HEK293 (cell line): ENCODE measurements around the gene GABRD.
A peak's percentile ranks its signal among the peaks of the same experiment; 100 is the strongest.

Experiments used
- CTCF ChIA-PET: fragments of 350-600 bp; formaldehyde crosslinking; extraction: SDS; loops from one replicate; lab custom pipeline; 2021; ENCODE audit warnings: antibody characterized with exemption; lab: Yijun Ruan, JAX
- POLR2A ChIA-PET: fragments of 300-600 bp; formaldehyde crosslinking; extraction: SDS; loops from one replicate; lab custom pipeline; 2020; ENCODE audit warnings: antibody characterized with exemption, inconsistent platforms; lab: Yijun Ruan, JAX
- H3K27ac ChIP-seq: fragments of 200-500 bp; sonication (Bioruptor generic); 2 replicates; pipeline ENCODE4 v1.5.1; 2014; ENCODE audit warnings: low read depth, low read length, control low read depth, inconsistent platforms; ENCODE audit errors: extremely low read depth
- H3K36me3 ChIP-seq, 2 experiments: fragments of 200-500 bp in 1 of 2; sonication (Bioruptor generic) in 1 of 2; 1 replicate in 1 of 2; 2 replicates in 1 of 2; pipeline ENCODE4 v1.5.1; 2014 to 2017; ENCODE audit warnings: inconsistent platforms in 2 of 2, low read length in 2 of 2; ENCODE audit not compliant: control insufficient read depth in 2 of 2, insufficient read depth in 1 of 2
- H3K4me1 ChIP-seq: fragments of 200-500 bp; sonication (Bioruptor generic); 2 replicates; pipeline ENCODE4 v1.5.1; 2014; ENCODE audit warnings: mild to moderate bottlenecking, low read length, inconsistent platforms; ENCODE audit not compliant: control insufficient read depth, insufficient read depth
- H3K4me3 ChIP-seq: 2 replicates; pipeline ENCODE4 v1.5.1; 2011; ENCODE audit warnings: low read depth, mild to moderate bottlenecking, control low read depth, low read length, moderate library complexity
- H3K9me3 ChIP-seq: fragments of 200-500 bp; sonication (Bioruptor generic); 2 replicates; pipeline ENCODE4 v1.5.1; 2014; ENCODE audit warnings: low read depth, low read length, inconsistent platforms; ENCODE audit not compliant: control insufficient read depth, insufficient read depth
- KLF1 ChIP-seq: fragments of 450-650 bp; formaldehyde crosslinking; IDR thresholded peaks from 2 replicates; pipeline ENCODE4 v1.5.1; 2016; ENCODE audit warnings: missing biosample characterization, missing genetic modification characterization
- OSR2 ChIP-seq: fragments of 450-650 bp; formaldehyde crosslinking; IDR thresholded peaks from 2 replicates; pipeline ENCODE4 v1.5.1; 2016; ENCODE audit warnings: missing biosample characterization, missing genetic modification characterization
- REPIN1 ChIP-seq: fragments of 450-650 bp; formaldehyde crosslinking; IDR thresholded peaks from 2 replicates; pipeline ENCODE4 v1.5.1; 2017; ENCODE audit warnings: missing biosample characterization, missing genetic modification characterization, low read depth
- SCRT1 ChIP-seq: fragments of 450-650 bp; formaldehyde crosslinking; IDR thresholded peaks from 2 replicates; pipeline ENCODE4 v1.5.1; 2016; ENCODE audit warnings: missing biosample characterization, missing genetic modification characterization, borderline replicate concordance
- SP3 ChIP-seq: fragments of 450-650 bp; formaldehyde crosslinking; IDR thresholded peaks from 2 replicates; pipeline ENCODE4 v1.5.1; 2016; ENCODE audit warnings: missing biosample characterization, missing genetic modification characterization
- YY2 ChIP-seq: fragments of 450-650 bp; formaldehyde crosslinking; IDR thresholded peaks from 2 replicates; pipeline ENCODE4 v1.5.1; 2016; ENCODE audit warnings: missing biosample characterization, missing genetic modification characterization
- ZBTB20 ChIP-seq: fragments of 450-650 bp; formaldehyde crosslinking; IDR thresholded peaks from 2 replicates; pipeline ENCODE4 v1.5.1; 2016; ENCODE audit warnings: missing biosample characterization, missing genetic modification characterization
- ZBTB8A ChIP-seq: fragments of 450-650 bp; formaldehyde crosslinking; IDR thresholded peaks from 2 replicates; pipeline ENCODE4 v1.5.1; 2016; ENCODE audit warnings: missing biosample characterization, missing genetic modification characterization
- ZNF169 ChIP-seq: fragments of 450-650 bp; formaldehyde crosslinking; IDR thresholded peaks from 2 replicates; pipeline ENCODE4 v1.5.1; 2016; ENCODE audit warnings: missing biosample characterization, missing genetic modification characterization
- ZNF202 ChIP-seq: fragments of 450-650 bp; formaldehyde crosslinking; IDR thresholded peaks from 2 replicates; pipeline ENCODE4 v1.5.1; 2016; ENCODE audit warnings: missing biosample characterization, missing genetic modification characterization, borderline replicate concordance
- ZNF223 ChIP-seq: fragments of 450-650 bp; formaldehyde crosslinking; IDR thresholded peaks from 2 replicates; pipeline ENCODE4 v1.5.1; 2016; ENCODE audit warnings: missing biosample characterization, missing genetic modification characterization
- ZNF248 ChIP-seq: fragments of 450-650 bp; formaldehyde crosslinking; IDR thresholded peaks from 2 replicates; pipeline ENCODE4 v1.5.1; 2017; ENCODE audit warnings: missing biosample characterization, missing genetic modification characterization
- ZNF335 ChIP-seq: fragments of 450-650 bp; formaldehyde crosslinking; conservative IDR thresholded peaks from 2 replicates; pipeline ENCODE4 v1.5.1; 2016; ENCODE audit warnings: missing biosample characterization, missing genetic modification characterization
- ZNF341 ChIP-seq: fragments of 450-650 bp; formaldehyde crosslinking; IDR thresholded peaks from 2 replicates; pipeline ENCODE4; 2016; ENCODE audit warnings: low read depth, missing biosample characterization, missing genetic modification characterization
- ZNF366 ChIP-seq: fragments of 450-650 bp; formaldehyde crosslinking; conservative IDR thresholded peaks from 2 replicates; pipeline ENCODE4 v1.5.1; 2016; ENCODE audit warnings: missing biosample characterization, missing genetic modification characterization
- ZNF529 ChIP-seq: fragments of 450-650 bp; formaldehyde crosslinking; IDR thresholded peaks from 2 replicates; pipeline ENCODE4 v1.5.1; 2017; ENCODE audit warnings: missing genetic modification characterization, missing biosample characterization; ENCODE audit not compliant: insufficient replicate concordance
- ZNF701 ChIP-seq: fragments of 450-650 bp; formaldehyde crosslinking; IDR thresholded peaks from 2 replicates; pipeline ENCODE4 v1.5.1; 2016; ENCODE audit warnings: missing biosample characterization, missing genetic modification characterization
- ZNF707 ChIP-seq: fragments of 450-650 bp; formaldehyde crosslinking; IDR thresholded peaks from 2 replicates; pipeline ENCODE4 v1.5.1; 2016; ENCODE audit warnings: missing biosample characterization, missing genetic modification characterization
- ZNF785 ChIP-seq: fragments of 450-650 bp; formaldehyde crosslinking; IDR thresholded peaks from 2 replicates; pipeline ENCODE4 v1.5.1; 2016; ENCODE audit warnings: missing biosample characterization, missing genetic modification characterization
- ZNF830 ChIP-seq: fragments of 450-650 bp; IDR thresholded peaks from 2 replicates; pipeline ENCODE4 v1.5.0; 2018; ENCODE audit warnings: missing biosample characterization, missing genetic modification characterization, low read depth, mild to moderate bottlenecking, moderate library complexity
- ZXDB ChIP-seq: fragments of 450-650 bp; formaldehyde crosslinking; IDR thresholded peaks from 2 replicates; pipeline ENCODE4 v1.5.1; 2016; ENCODE audit warnings: missing biosample characterization, missing genetic modification characterization
- TF ChIP-seq, protein P1 (sequence below): fragments of 450-650 bp; formaldehyde crosslinking; IDR thresholded peaks from 2 replicates; pipeline ENCODE4 v1.5.1; 2016; ENCODE audit warnings: missing biosample characterization, missing genetic modification characterization
- TF ChIP-seq, protein P2 (sequence below): fragments of 450-650 bp; formaldehyde crosslinking; IDR thresholded peaks from 2 replicates; pipeline ENCODE4 v1.5.1; 2016; ENCODE audit warnings: missing biosample characterization, missing genetic modification characterization, borderline replicate concordance
- TF ChIP-seq, protein P3 (sequence below): fragments of 450-650 bp; formaldehyde crosslinking; IDR thresholded peaks from 2 replicates; pipeline ENCODE4 v1.5.1; 2016; ENCODE audit warnings: missing biosample characterization, missing genetic modification characterization

The GABRD gene

DNA sequence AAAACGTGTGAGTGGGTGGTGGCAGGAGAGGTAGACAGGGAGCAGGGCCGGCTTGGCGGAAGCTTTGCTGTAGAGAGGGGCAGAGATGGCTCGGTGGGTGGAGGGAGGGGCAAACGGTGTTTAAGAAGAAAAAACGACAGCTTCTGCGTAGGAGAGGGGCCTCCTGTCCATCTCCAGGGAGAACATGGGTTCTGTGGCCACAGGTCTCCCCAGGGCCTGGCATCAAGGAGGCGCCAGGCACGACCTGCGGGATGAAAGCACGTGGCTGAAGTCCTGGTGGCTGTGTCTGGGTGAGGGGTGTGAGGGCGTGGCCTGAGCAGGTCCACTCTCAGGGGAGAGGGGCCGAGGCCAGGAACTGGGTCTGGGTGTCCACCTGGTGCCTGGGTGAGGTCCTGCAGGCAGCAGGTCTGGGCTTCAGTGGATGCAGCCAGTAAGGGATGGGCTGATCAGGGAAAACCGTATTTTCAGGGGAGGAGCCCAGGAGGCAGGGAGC lies 30.1 kb downstream of the GABRD start (continued):
- TF ChIP-seq, protein P1, sequence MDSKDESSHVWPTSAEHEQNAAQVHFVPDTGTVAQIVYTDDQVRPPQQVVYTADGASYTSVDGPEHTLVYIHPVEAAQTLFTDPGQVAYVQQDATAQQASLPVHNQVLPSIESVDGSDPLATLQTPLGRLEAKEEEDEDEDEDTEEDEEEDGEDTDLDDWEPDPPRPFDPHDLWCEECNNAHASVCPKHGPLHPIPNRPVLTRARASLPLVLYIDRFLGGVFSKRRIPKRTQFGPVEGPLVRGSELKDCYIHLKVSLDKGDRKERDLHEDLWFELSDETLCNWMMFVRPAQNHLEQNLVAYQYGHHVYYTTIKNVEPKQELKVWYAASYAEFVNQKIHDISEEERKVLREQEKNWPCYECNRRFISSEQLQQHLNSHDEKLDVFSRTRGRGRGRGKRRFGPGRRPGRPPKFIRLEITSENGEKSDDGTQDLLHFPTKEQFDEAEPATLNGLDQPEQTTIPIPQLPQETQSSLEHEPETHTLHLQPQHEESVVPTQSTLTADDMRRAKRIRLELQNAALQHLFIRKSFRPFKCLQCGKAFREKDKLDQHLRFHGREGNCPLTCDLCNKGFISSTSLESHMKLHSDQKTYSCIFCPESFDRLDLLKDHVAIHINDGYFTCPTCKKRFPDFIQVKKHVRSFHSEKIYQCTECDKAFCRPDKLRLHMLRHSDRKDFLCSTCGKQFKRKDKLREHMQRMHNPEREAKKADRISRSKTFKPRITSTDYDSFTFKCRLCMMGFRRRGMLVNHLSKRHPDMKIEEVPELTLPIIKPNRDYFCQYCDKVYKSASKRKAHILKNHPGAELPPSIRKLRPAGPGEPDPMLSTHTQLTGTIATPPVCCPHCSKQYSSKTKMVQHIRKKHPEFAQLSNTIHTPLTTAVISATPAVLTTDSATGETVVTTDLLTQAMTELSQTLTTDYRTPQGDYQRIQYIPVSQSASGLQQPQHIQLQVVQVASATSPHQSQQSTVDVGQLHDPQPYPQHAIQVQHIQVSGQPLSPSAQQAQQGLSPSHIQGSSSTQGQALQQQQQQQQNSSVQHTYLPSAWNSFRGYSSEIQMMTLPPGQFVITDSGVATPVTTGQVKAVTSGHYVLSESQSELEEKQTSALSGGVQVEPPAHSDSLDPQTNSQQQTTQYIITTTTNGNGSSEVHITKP (tag by site-specific recombination) = peak; percentile 82
- TF ChIP-seq, protein P2, sequence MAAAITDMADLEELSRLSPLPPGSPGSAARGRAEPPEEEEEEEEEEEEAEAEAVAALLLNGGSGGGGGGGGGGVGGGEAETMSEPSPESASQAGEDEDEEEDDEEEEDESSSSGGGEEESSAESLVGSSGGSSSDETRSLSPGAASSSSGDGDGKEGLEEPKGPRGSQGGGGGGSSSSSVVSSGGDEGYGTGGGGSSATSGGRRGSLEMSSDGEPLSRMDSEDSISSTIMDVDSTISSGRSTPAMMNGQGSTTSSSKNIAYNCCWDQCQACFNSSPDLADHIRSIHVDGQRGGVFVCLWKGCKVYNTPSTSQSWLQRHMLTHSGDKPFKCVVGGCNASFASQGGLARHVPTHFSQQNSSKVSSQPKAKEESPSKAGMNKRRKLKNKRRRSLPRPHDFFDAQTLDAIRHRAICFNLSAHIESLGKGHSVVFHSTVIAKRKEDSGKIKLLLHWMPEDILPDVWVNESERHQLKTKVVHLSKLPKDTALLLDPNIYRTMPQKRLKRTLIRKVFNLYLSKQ (tag by site-specific recombination) = no peak
- no peak for TF ChIP-seq ZNF202
- TF ChIP-seq ZBTB20 (tag by site-specific recombination) = no peak
- TF ChIP-seq ZNF529 (tag by site-specific recombination) = no peak
- no peak for TF ChIP-seq KLF1 (tag by site-specific recombination)
- TF ChIP-seq ZXDB (tag by site-specific recombination) = no peak
- no peak for TF ChIP-seq ZNF707 (tag by site-specific recombination)
- TF ChIP-seq ZNF169 = no peak
- TF ChIP-seq YY2 (tag by site-specific recombination) = no peak
- peak; percentile 93; the same call in 1 of the 2 replicates for TF ChIP-seq ZNF335 (tag by site-specific recombination)
- TF ChIP-seq ZNF223 = no peak
- no peak for TF ChIP-seq ZNF701 (tag by site-specific recombination)
- TF ChIP-seq, protein P3, sequence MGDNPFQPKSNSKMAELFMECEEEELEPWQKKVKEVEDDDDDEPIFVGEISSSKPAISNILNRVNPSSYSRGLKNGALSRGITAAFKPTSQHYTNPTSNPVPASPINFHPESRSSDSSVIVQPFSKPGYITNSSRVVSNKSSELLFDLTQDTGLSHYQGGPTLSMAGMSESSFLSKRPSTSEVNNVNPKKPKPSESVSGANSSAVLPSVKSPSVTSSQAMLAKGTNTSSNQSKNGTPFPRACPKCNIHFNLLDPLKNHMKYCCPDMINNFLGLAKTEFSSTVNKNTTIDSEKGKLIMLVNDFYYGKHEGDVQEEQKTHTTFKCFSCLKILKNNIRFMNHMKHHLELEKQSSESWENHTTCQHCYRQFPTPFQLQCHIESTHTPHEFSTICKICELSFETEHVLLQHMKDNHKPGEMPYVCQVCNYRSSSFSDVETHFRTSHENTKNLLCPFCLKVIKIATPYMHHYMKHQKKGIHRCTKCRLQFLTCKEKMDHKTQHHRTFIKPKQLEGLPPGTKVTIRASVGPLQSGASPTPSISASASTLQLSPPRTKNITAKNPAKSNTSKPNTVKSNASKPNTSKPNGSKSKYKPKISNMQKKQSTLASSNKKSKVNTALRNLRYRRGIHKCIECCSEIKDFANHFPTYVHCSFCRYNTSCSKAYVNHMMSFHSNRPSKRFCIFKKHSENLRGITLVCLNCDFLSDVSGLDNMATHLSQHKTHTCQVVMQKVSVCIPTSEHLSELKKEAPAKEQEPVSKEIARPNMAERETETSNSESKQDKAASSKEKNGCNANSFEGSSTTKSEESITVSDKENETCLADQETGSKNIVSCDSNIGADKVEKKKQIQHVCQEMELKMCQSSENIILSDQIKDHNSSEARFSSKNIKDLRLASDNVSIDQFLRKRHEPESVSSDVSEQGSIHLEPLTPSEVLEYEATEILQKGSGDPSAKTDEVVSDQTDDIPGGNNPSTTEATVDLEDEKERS = no peak
- no peak for TF ChIP-seq OSR2 (tag by site-specific recombination)
- TF ChIP-seq SCRT1 (tag by site-specific recombination) = no peak
- no peak; the same call in 1 of the 2 replicates for TF ChIP-seq ZBTB8A (tag by site-specific recombination)
- TF ChIP-seq ZNF830 (tag by site-specific recombination) = no peak

DNA sequence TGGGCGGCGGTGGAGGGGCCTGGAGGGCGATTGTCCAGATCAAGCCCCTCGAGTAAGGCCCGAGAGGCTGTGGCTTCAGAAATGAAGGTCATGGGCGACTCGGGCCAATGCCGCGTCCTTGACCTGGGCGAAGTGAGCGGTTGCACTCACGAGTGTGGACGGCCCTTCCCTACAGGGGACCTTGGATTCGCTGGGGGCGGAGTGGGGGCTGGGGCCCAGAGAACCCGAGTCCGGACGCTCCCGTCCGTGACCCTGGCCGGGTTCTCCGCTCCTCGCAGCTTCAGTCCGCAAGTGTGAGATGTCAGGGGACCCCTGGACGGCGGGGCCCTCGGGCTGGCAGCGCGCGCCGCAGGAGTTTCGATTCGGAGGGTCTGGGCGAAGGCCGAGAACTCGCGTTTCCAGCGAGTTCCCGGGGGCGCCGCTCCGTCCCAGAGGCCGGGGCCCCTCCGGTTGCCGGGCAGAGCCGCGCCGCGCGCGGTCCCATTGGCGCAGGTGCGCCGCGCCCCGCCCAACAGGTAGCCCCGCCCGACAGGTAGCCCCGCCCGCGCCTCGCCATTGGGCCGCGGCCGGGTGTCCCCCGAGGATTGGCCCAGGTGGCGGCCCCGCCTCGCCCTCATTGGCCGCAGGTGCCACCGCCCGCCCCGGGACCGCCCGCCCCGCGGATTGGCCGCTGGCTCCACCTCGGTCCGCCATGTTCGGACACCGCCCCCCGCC lies 30.7 kb downstream of the GABRD start, which contains the start of gene PRKCZ:
Gene PRKCZ, plus strand, starts transcription at position 694 of the 714 bp plus-strand sequence. CDS start 220 bp downstream, outside the sequence.
- no peaks in the 10 kb centered on the region for H3K36me3 ChIP-seq
- POLR2A ChIA-PET = no interaction called here
- no peaks in the 10 kb centered on the region for H3K9me3 ChIP-seq
- CTCF ChIA-PET = interaction anchor here (0.6 to 2.0 kb wide), 5 partner anchors 9 to 125 kb away, joined by 3 to 16 read pairs (median 4); no protein-coding TSS in a partner anchor
- H3K27ac ChIP-seq = peak within 1 kb of the TSS; percentile 72
- H3K4me3 ChIP-seq = peak within 1 kb of the TSS; percentile 75
- H3K4me1 ChIP-seq = no peaks in the 10 kb centered on the region; the same call in 1 of the 2 replicates
- TF ChIP-seq ZNF248 (tag by site-specific recombination) = no peak
- peak; percentile 51; the same call in 1 of the 2 replicates for TF ChIP-seq SP3 (tag by site-specific recombination)
- no peak for TF ChIP-seq REPIN1 (tag by site-specific recombination)
- TF ChIP-seq, protein P1 (tag by site-specific recombination) = peak; percentile 57; the same call in 1 of the 2 replicates
- peak; percentile 47; the same call in 1 of the 2 replicates for TF ChIP-seq ZNF341 (tag by site-specific recombination)
- no peak for TF ChIP-seq ZNF366
- TF ChIP-seq ZNF785 (tag by site-specific recombination) = peak; percentile 66; the same call in 1 of the 2 replicates
